ENCODE data around the gene TSPAN11. TPM values are rescaled to one million over a fixed set of nuclear protein-coding genes. Genes with fewer than 3 reads are reported as not detected.

Gene TSPAN11
- total and polyA plus RNA-seq, 2 donors (not counting 3 experiments of a cell fraction or from before 2014, with no cell fraction given), result 2.1 to 3.9 TPM

DNA sequence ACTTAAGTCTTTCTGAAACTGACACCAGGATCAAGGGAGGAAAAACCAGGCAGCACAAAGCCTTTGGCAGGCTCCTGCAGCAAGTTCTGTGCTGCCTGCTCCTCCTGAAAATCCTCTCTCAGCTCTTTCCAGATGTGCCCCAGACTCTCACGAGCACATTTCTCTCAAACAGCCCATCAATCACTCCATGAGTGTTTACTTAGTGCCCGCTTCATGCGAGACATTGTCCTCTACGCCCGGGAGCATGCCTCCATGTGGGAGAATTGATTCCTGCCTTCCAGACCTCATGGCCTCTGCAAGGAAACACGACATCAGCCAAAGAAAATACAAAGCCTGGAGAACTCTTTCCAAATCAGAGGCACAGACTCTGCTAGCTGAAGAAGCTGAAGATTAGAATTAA is 46.5 kb upstream of the TSPAN11 start:
- intact Hi-C loops (cut with micrococcal nuclease), result no loop called here
- CTCF ChIA-PET, result no interaction called here
- H4K20me1 ChIP-seq (replicated peaks; ENCODE audit: control insufficient read depth, extremely low read depth, insufficient read depth, low read length), result no peaks in the 10 kb centered on the region
- no peak overlapping the region for H3K4me2 ChIP-seq (ENCODE audit: insufficient read depth, low read length)
- no peaks in the 10 kb centered on the region for H3K9me1 ChIP-seq (replicated peaks; ENCODE audit: control insufficient read depth, extremely low read depth, insufficient read depth, low read length)
- H3K9ac ChIP-seq (replicated peaks; ENCODE audit: extremely low read depth, insufficient read depth, low read length), result no peak overlapping the region
- FAIRE-seq (no peak), DNase-seq (ENCODE audit: low read depth, low spot score) (peak; percentile 62)
- dilution Hi-C loops (cut with MboI; ENCODE audit: extremely low pct_ligation_motif_present, low sequenced_read_pairs), result no loop called here
- no peaks in the 10 kb centered on the region for H3K79me2 ChIP-seq (ENCODE audit: control insufficient read depth, insufficient read depth, low read length)
- POLR2A ChIA-PET, result interaction anchor here (0.6 kb wide), 1 partner anchor 9 kb away, joined by 3 read pairs; no protein-coding TSS in a partner anchor
- no peak overlapping the region for H2AFZ ChIP-seq (ENCODE audit: low read depth, low read length)
- H3K27ac ChIP-seq (ENCODE audit: insufficient read depth, low read depth, low read length), result no peak overlapping the region
- H3K9me3 ChIP-seq (replicated peaks; ENCODE audit: control insufficient read depth, insufficient read depth, low read length), result no peaks in the 10 kb centered on the region
- H3K4me3 ChIP-seq (replicated peaks in 1 of 3; ENCODE audit: insufficient read depth in 1 of 3, low read depth in 1 of 3, low read length in 3 of 3), result no peak overlapping the region
- H3K27me3 ChIP-seq (ENCODE audit: control insufficient read depth in 2 of 2, insufficient read depth in 2 of 2, low read length in 2 of 2), result peaks cover 11 to 17% of the 10 kb centered on the region in 2 experiments
- H3K4me1 ChIP-seq (ENCODE audit: control insufficient read depth, extremely low read depth, insufficient read depth, low read length), result no peaks in the 10 kb centered on the region
- no peaks in the 10 kb centered on the region for H3K36me3 ChIP-seq (ENCODE audit: control insufficient read depth in 2 of 2, extremely low read depth in 1 of 2, insufficient read depth in 2 of 2, low read length in 2 of 2)
- no peak for TF ChIP-seq POLR2A (IDR thresholded peaks at IDR 0.05; ENCODE audit: low read depth, low read length)
- TF ChIP-seq FOS (IDR thresholded peaks at IDR 0.05; ENCODE audit: borderline replicate concordance, insufficient read depth, low read length), result no peak
- no peak for TF ChIP-seq POLR2AphosphoS5 (IDR thresholded peaks at IDR 0.05; ENCODE audit: insufficient read depth, low read depth, low read length)
- no peak for TF ChIP-seq EZH2 (IDR thresholded peaks at IDR 0.05; ENCODE audit: borderline replicate concordance, low read depth, low read length, severe bottlenecking)
- TF ChIP-seq JUN (IDR thresholded peaks at IDR 0.05; ENCODE audit: borderline replicate concordance, insufficient read depth, insufficient read length, low read depth), result no peak
- TF ChIP-seq, protein P1, sequence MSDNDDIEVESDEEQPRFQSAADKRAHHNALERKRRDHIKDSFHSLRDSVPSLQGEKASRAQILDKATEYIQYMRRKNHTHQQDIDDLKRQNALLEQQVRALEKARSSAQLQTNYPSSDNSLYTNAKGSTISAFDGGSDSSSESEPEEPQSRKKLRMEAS (IDR thresholded peaks at IDR 0.05; ENCODE audit: insufficient read depth, insufficient read length), result no peak
- TF ChIP-seq MYC (IDR thresholded peaks at IDR 0.05; ENCODE audit: low read depth, low read length), result no peak
- TF ChIP-seq GATA2 (IDR thresholded peaks at IDR 0.05; ENCODE audit: insufficient read depth, insufficient read length, low read depth, low read length), result no peak
- no peak for TF ChIP-seq CTCF (IDR thresholded peaks at IDR 0.05; ENCODE audit: extremely low read depth in 1 of 2, insufficient read depth in 1 of 2, low read depth in 1 of 2, low read length in 2 of 2)
- BruUV-seq (replicated peaks), result no TSS peak
